Sciatic nerve (tissue), 2 donors: Measurements from ENCODE around the gene GPR35. TPM values are rescaled to one million over a fixed set of nuclear protein-coding genes. Genes with fewer than 3 reads are reported as not detected.
A peak's percentile ranks its signal among the peaks of the same experiment; 100 is the strongest.
"Not testable (repeated sequence)": the region's sequence is repeated elsewhere in the genome, so short reads cannot be mapped to it uniquely, and the experiment has no call there.

ENCODE experiments used
- ATAC-seq: fragments of 200-7000 bp; cut with Tn5 transposase; one replicate; pipeline ENCODE4 v1.9.1; 2020; ENCODE audit warnings: mild to moderate bottlenecking, moderate library complexity
- DNase-seq: peaks from one replicate; pipeline ENCODE4 v3.0.0-alpha.2; 2020; ENCODE audit warnings: low spot score
- intact Hi-C: fragments of 100-400 bp; cut with DNase I; formaldehyde crosslinking; loops from one replicate; pipeline ENCODE4 v1.14.2; 2022
- total RNA-seq: library from RNA; stranded (reverse); fragmentation: NEBNext Ultra II Directional; extraction: Animal tissue kit (Norgen Biotek cat#: 25700); gene quantifications from one replicate; pipeline ENCODE4 v1.2.1, GENCODE V29; 2021
- donor health status: DM: no; HTN: no; CAD: no.
- donor health status: DM: no; HTN: no; CAD: no.

Gene GPR35
- total RNA-seq, 1 donor from 2014 or later: 3.2 TPM

- DNase-seq (peak; percentile 47), ATAC-seq (no peak)
- intact Hi-C loops: no loop called here
These were observed 24.8 kb upstream of the GPR35 start for GRCh38 chr2:240600451-240600961.

- DNase-seq (peak; percentile 52), ATAC-seq (no peak)
- intact Hi-C loops: no loop called here
These were observed 24.0 kb upstream of the GPR35 start for GRCh38 chr2:240601061-240601830.

GRCh38 chr2:240601831-240602160 lies 23.5 kb upstream of the GPR35 start:
- ATAC-seq: no peak
- peak; percentile 49 for DNase-seq
- intact Hi-C loops: no loop called here

DNA sequence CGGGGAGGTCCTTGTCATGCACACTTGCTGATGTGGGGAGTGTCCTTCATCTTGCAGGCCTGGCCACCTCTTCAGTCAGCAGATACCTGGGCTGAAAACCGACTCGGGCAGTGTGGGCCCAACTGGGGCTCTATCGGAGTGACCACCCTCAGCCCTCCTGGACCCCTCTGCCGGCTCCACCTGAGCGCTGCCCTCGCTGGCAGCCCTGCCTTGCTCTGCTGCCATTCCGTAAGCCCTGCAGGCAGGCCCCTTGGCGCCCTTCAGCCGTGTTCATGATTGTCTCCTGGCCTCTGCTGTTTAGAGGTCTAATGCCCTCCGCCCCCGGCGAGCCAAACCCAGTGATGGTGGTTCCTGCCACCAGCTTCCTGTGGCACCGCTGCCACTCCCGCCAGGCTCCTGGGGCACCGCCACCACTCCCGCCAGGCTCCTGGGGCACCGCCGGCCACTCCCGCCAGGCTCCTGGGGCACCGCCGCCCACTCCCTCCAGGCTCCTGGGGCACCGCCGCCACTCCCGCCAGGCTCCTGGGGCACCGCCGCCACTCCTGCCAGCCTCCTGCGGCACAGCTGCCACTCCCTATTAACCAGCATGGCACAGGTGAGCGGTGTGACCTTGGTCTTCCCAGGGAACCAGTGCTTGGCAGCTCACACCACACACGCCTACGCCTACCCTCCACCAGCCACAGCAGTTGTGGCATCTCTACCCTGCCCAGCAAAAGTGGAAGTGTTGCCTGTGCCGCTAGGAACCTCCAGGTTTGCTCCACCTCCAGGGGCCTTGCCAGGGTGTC lies 22.8 kb upstream of the GPR35 start:
- no peak for ATAC-seq
- intact Hi-C loops: no loop called here
- DNase-seq: peak; percentile 53

- intact Hi-C loops: no loop called here
- DNase-seq: peak; percentile 45
- no peak for ATAC-seq
These were observed 22.0 kb upstream of the GPR35 start for GRCh38 chr2:240603081-240603835.

GRCh38 chr2:240603846-240604245 lies 21.4 kb upstream of the GPR35 start:
- peak; percentile 50 for DNase-seq
- ATAC-seq: peak; percentile 6
- intact Hi-C loops: no loop called here

DNA sequence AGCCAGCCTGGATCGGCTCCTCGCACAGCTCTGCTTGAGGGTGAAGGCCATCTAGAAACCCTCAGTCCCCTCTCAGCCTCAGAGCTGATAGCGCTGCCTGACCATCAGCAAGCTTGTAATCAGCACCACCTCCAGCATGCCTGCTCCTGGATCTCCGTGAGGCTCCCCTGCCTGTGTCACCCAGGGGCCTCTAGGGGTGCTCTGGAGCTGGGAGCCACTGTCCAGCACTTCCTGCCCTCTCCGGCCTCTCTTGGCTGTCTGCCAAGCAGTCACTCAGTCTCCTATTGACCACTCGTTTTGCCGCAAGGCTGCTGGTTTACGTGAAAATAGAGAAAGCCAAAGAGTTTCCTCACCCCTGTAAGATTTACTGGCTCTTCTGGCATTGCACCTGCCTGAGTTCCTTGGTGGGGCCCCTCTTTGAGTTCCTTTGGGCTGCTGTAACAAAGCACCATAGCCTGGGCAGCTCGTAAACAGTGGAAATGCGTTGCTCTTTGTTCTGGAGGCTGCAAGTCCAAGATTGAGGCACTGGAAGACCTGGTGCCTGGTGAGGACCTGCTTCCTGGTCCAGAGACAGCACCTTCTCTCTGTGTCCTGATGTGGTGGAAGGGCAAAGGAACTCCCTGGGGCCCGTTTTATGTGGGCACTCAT lies 20.9 kb upstream of the GPR35 start:
- intact Hi-C loops: no loop called here
- ATAC-seq (peak; percentile 87), DNase-seq (peak; percentile 92)

DNA sequence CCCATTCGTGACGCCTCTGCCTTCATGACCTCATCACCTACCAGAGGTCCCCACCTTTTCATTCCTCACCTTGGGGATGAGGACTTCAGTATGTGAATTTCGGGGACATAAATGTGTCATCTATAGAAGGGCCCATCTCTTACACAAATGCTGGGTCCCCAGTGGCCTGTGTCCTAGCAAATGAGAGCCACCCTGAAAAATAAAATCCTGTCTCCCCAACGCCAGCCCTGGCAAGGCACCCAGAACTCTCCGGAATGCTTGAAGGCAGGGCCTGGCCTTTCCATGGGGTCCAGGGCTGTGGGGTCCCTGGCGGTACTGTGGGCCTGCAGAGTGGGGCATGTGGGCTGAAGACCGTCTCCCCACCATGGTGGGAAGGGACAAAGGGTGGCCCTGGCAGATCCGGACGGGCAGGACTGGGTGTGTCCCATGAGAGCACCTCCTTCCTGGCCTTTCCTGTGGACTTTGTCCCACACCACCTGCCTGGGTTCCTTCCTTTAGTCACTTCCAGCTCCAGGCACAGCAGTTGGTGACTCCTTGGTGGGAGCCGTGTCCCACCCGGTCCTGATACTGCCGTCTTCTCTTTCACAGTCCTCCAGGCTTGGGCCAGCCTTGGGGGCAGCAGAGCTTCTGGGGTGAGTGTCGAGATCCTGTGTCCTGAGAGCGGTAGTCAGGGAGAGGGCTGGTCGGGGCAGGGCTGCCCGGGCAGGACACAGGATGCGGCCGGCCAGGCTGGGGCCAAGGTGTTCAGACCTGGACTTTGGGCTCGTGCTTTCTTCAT lies 20.2 kb upstream of the GPR35 start:
- ATAC-seq (no peak), DNase-seq (peak; percentile 47)
- intact Hi-C loops: no loop called here

- intact Hi-C loops: no loop called here
- no peak for ATAC-seq
- peak; percentile 47 for DNase-seq
These were observed 19.2 kb upstream of the GPR35 start for GRCh38 chr2:240605867-240606743.

GRCh38 chr2:240611601-240612210 lies 13.6 kb upstream of the GPR35 start:
- DNase-seq (peak; percentile 33), ATAC-seq (no peak)
- intact Hi-C loops: no loop called here

- ATAC-seq (no peak), DNase-seq (no peak)
- intact Hi-C loops: no loop called here
These were observed 11.5 kb upstream of the GPR35 start for GRCh38 chr2:240613781-240614180.

DNA sequence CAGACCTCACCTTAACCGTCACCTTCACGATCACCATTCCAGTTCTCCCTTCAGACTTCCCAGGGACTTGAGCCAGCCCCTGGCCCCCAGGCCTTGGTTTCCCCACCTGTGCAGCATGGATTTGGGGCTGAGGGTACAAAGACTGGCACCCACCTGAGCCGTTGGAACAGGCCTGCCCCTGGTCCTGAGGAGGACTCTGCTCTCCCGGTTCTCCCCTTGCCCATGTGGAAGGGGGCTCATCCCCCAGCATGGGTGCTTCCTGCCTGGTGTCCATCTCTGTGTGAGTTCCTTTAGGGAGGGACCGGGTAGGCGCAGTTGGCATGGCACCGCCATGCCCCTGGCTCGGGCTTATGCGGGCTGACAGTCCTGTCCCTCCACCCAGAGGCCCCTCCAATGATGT lies 10.9 kb upstream of the GPR35 start:
- intact Hi-C loops: no loop called here
- DNase-seq (peak; percentile 25), ATAC-seq (no peak)

DNA sequence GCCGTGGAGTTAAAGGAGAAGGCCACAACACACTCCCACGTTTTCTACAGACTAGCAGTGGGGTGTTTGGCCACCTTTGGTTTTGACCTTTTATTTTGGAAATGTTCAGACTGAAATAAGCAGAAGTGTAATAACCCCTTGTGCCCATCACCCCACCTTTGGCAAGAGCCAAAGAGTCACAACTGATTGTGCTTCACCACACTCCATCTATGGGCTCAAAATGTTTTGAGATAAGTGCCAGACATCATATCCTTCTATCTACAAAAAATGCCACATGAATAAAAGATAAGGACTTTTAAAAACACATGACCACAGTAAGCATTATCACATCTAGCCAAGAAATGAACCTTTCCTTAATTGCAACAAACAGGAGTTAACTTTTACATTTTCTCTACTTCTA lies 9.9 kb upstream of the GPR35 start:
- DNase-seq (no peak), ATAC-seq (no peak)
- intact Hi-C loops: no loop called here

- no peak for ATAC-seq
- intact Hi-C loops: no loop called here
- peak; percentile 49 for DNase-seq
These were observed 9.3 kb upstream of the GPR35 start for GRCh38 chr2:240615820-240616547.

DNA sequence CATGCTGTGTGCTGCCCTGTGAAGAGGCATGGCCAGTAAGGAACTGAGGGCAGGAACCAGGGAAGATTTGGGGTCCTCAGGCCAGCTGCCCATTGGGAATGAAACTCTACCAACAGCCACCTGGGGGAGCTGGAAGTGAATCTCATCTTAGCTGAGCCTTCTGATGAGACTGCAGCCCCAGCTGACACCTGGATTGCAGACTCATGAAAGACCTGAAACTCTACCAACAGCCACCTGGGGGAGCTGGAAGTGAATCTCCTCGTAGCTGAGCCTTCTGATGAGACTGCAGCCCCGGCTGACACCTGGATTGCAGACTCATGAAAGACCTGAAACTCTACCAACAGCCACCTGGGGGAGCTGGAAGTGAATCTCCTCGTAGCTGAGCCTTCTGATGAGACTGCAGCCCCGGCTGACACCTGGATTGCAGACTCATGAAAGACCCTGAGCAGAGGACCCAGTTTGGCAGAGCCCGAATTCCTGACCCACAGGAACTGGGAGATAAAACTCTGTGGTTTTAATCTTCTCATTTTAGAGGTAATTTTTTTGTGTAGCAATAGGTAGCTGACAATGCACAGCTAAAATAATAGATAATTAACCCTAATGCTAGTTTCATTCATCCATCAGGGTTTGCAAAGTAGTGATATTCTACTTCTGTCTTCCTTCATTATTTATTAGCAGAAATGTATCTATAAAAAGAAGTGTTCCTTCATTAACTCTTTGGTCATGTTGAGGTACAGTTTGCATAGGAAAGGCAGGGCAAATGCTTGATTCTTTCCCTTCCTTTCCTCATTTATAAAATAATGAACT lies 8.2 kb upstream of the GPR35 start:
- intact Hi-C loops: not testable (repeated sequence)
- peak; percentile 21 for DNase-seq

GRCh38 chr2:240618776-240619175 lies 6.5 kb upstream of the GPR35 start:
- DNase-seq: peak; percentile 35
- ATAC-seq: no peak
- intact Hi-C loops: no loop called here

More for the DNA sequence above, 8.2 kb upstream of the GPR35 start:
- ATAC-seq: not testable (repeated sequence)
